Measurements from ENCODE around the gene PRAMEF11. TPM values are rescaled to one million over a fixed set of nuclear protein-coding genes. Genes with fewer than 3 reads are reported as not detected.

Gene PRAMEF11
- total and polyA plus RNA-seq, 2 donors from 2014 or later, result not detected

DNA sequence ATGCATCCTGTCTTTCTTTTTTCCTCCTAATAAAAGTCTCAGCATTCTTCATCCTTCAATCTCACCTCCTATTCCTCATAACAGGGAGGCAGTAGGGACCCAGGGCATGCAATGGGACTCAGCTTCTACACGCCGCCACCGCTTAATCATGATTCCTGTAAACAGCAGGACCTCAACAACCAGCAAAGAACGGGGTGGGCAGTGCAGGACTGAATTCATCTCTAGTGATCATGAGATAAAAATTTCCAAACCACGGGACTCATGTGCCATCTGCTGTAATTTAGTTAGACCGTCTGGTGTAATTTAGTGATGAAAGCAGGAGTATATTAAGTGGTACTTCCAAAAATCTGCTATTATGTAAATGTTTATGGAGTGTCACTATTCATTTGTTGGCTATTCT is 52.3 kb downstream of the PRAMEF11 start:
- no peak overlapping the region for H3K27ac ChIP-seq (ENCODE audit: low read depth in 2 of 2, low read length in 2 of 2)
- no peak overlapping the region for H3K4me3 ChIP-seq (ENCODE audit: low read length in 3 of 3)
- TF ChIP-seq, protein P1, sequence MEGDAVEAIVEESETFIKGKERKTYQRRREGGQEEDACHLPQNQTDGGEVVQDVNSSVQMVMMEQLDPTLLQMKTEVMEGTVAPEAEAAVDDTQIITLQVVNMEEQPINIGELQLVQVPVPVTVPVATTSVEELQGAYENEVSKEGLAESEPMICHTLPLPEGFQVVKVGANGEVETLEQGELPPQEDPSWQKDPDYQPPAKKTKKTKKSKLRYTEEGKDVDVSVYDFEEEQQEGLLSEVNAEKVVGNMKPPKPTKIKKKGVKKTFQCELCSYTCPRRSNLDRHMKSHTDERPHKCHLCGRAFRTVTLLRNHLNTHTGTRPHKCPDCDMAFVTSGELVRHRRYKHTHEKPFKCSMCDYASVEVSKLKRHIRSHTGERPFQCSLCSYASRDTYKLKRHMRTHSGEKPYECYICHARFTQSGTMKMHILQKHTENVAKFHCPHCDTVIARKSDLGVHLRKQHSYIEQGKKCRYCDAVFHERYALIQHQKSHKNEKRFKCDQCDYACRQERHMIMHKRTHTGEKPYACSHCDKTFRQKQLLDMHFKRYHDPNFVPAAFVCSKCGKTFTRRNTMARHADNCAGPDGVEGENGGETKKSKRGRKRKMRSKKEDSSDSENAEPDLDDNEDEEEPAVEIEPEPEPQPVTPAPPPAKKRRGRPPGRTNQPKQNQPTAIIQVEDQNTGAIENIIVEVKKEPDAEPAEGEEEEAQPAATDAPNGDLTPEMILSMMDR (IDR thresholded peaks at IDR 0.05; ENCODE audit: borderline replicate concordance, extremely low read depth, insufficient read depth), result no peak
- FAIRE-seq, result no peak
- intact Hi-C loops (cut with DNase I), result no loop called here
- no peak overlapping the region for H3K9ac ChIP-seq (ENCODE audit: low read length in 3 of 3)
- DNase-seq, result no peak
- no peaks in the 10 kb centered on the region for H3K36me3 ChIP-seq (ENCODE audit: control insufficient read depth in 2 of 3, insufficient read depth in 3 of 3, low read length in 3 of 3)
- no peaks in the 10 kb centered on the region for H3K9me3 ChIP-seq (ENCODE audit: control insufficient read depth in 2 of 3, insufficient read depth in 1 of 3, low read length in 3 of 3)
- no peaks in the 10 kb centered on the region for H3K4me1 ChIP-seq (ENCODE audit: control insufficient read depth in 2 of 3, insufficient read depth in 2 of 3, low read depth in 1 of 3, low read length in 3 of 3)
- H3K27me3 ChIP-seq (ENCODE audit: control insufficient read depth, insufficient read depth, low read length), result no peaks in the 10 kb centered on the region

DNA sequence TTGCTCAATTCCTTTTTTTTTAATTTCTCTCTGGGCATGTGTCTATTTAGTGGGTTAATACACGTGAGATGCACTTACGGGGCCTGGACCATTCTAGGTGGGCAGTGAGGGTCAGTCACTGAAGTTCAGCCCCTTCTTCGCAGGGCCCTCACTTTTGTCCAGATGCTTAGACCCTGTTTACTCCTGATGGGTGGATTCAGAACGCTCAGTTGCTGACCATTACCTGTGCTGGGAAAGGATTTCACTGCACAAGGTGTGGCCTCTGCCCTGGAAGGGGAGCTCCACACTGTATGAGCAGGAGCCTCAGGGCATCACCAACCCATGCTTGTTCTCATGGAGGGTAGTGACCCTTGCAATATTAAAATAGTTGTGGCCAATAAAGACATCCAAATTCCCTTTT is 53.1 kb downstream of the PRAMEF11 start:
- Histone ChIP-seq H3K27ac (ENCODE audit: low read depth in 2 of 2, low read length in 2 of 2) (no peak overlapping the region), H3K9ac (ENCODE audit: low read length in 3 of 3) (no peak overlapping the region), H3K27me3 (ENCODE audit: control insufficient read depth, insufficient read depth, low read length) (no peaks in the 10 kb centered on the region), H3K36me3 (ENCODE audit: control insufficient read depth in 2 of 3, insufficient read depth in 3 of 3, low read length in 3 of 3) (no peaks in the 10 kb centered on the region), H3K4me1 (ENCODE audit: control insufficient read depth in 2 of 3, insufficient read depth in 2 of 3, low read depth in 1 of 3, low read length in 3 of 3) (no peaks in the 10 kb centered on the region), H3K4me3 (ENCODE audit: low read length in 3 of 3) (no peak overlapping the region), H3K9me3 (ENCODE audit: control insufficient read depth in 2 of 3, insufficient read depth in 1 of 3, low read length in 3 of 3) (no peaks in the 10 kb centered on the region)
- intact Hi-C loops (cut with DNase I), result no loop called here
- no peak for DNase-seq
- TF ChIP-seq, protein P1 (IDR thresholded peaks at IDR 0.05; ENCODE audit: borderline replicate concordance, extremely low read depth, insufficient read depth), result no peak
- no peak for FAIRE-seq

DNA sequence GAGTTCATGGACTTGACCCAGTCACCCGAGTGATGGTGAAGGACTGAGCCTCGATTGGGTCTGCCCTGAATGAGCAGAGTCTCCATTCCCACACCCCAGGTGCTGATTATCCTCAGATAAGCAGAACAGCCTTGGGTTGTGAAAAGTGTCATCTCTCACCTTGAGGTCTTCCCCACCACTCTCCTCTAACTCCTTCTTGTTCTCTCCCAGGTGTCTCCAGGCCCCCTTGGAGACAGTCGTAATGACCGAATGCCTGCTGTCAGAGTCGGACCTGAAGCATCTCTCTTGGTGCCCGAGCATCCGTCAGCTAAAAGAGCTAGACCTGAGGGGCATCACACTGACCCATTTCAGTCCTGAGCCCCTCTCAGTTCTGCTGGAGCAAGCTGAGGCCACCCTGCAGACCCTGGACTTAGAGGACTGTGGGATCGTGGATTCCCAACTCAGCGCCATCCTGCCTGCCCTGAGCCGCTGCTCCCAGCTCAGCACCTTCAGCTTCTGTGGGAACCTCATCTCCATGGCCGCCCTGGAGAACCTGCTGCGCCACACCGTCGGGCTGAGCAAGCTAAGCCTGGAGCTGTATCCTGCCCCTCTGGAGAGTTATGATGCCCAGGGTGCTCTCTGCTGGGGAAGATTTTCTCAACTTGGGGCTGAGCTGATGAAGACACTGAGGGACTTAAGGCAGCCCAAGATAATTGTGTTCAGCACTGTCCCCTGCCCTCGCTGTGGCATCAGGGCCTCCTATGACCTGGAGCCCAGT is 54.2 kb downstream of the PRAMEF11 start:
- H3K9me3 ChIP-seq (ENCODE audit: control insufficient read depth in 2 of 3, insufficient read depth in 1 of 3, low read length in 3 of 3), result no peaks in the 10 kb centered on the region
- H3K27ac ChIP-seq (ENCODE audit: low read depth in 2 of 2, low read length in 2 of 2), result no peak overlapping the region
- TF ChIP-seq, protein P1 (IDR thresholded peaks at IDR 0.05; ENCODE audit: borderline replicate concordance, extremely low read depth, insufficient read depth), result no peak
- intact Hi-C loops (cut with DNase I), result no loop called here
- no peaks in the 10 kb centered on the region for H3K27me3 ChIP-seq (ENCODE audit: control insufficient read depth, insufficient read depth, low read length)
- H3K4me3 ChIP-seq (ENCODE audit: low read length in 3 of 3), result no peak overlapping the region
- H3K36me3 ChIP-seq (ENCODE audit: control insufficient read depth in 2 of 3, insufficient read depth in 3 of 3, low read length in 3 of 3), result no peaks in the 10 kb centered on the region
- no peak overlapping the region for H3K9ac ChIP-seq (ENCODE audit: low read length in 3 of 3)
- DNase-seq (no peak), FAIRE-seq (no peak)
- H3K4me1 ChIP-seq (ENCODE audit: control insufficient read depth in 2 of 3, insufficient read depth in 2 of 3, low read depth in 1 of 3, low read length in 3 of 3), result no peaks in the 10 kb centered on the region

Data from kidney (tissue), 14 donors.